GM21723 (cell line): ENCODE data around the gene RALGAPA2.
A peak's percentile ranks its signal among the peaks of the same experiment; 100 is the strongest.

Source experiments
- ATAC-seq: cut with Tn5 transposase; IDR thresholded peaks from one replicate; pipeline ENCODE4 v1.9.1; 2021; ENCODE audit warnings: mild to moderate bottlenecking, moderate library complexity; ENCODE audit not compliant: unreplicated experiment

RALGAPA2 gene

DNA sequence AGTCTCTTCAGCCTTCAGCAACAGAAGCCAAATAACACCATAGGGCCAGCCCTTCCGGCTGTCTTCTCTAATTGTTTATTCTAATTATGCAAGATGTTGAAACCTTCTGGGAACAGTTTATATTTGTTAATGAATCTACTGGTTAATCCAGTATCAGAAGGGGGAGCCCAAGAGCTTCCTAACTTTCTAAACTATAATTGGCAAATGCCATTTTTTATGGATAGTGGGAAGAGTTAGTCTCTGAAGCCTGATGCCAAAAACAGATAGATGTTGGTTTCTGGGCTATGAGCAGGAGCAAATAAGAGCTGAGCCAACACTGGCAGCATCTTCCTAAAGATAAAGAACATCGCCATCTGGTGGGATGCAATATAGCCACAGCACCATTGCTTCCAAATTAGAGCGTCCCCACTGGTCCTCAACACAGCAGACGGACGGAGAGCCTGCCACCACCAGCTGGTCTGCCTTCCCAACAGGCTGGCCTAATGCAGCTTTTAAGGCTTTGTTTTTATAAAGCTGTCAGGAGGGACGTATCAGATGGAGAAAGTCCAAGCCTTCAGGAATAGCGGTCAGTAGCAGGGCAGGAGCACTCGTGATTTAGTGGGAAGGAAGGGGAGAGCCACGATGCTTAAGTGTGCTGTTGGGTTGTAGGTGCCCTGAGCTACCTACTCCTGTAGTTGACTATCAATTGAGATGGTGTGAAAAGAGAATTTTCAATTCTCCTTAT lies 118.8 kb downstream of the RALGAPA2 start:
- ATAC-seq = no peak

GRCh38 chr20:20585146-20585545 lies 127.3 kb downstream of the RALGAPA2 start:
- ATAC-seq = no peak

DNA sequence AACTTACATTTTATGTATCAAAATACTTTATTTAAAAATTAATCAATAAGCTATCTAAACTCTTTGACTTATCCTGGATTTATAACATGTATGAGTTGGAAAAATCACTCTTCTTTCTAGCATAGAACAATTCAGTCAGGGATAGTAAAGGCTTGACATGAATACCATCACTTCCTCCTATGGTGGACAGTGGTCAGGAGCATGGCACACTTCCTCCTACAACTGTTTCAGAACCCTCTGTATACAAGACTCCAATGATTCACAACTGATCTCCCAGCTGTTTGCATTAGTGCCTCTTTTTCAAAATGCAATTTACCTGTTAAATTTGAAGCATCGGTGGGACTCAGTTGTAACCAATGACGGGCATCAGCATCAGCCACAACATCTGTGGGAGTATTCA lies 129.7 kb downstream of the RALGAPA2 start:
- ATAC-seq = no peak

GRCh38 chr20:20580139-20580538 lies 132.3 kb downstream of the RALGAPA2 start:
- no peak for ATAC-seq

DNA sequence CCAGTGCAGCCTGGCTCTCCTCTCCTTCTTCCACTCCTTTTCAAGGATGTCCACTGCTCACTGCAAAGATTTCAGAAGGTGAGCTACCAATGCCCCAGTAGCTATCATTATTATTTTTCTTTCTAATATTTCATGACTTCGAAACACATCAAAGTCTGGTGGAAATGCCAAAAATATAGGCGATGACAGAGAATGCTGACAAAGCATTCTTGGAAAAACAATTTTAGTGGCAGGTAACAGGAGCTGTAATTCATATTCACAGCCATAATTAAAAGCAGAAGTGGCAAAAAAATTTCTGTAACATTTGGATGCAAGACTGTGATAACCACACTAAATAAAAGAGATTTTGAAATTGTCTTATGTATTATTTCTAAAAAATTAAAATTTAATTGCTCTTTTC lies 133.6 kb downstream of the RALGAPA2 start:
- ATAC-seq = no peak

DNA sequence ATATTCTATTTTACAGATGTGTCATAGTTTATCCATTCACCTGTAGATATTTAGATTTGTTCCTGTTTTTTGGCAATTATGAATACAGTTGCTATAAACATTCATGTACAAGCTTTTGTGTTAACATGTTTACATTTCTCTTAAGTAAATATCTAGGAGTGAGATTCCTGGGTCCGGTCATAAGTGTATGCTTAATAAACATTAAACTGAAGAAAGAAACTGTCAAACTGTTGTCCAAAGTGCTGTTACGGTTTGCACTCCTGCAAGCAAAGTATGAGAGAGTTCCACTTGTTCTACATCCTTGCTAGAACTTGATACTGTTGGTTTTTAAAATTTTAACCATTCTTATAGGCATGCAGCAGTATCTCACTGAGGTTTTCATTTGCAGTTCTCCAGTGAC lies 138.6 kb downstream of the RALGAPA2 start:
- ATAC-seq = no peak

DNA sequence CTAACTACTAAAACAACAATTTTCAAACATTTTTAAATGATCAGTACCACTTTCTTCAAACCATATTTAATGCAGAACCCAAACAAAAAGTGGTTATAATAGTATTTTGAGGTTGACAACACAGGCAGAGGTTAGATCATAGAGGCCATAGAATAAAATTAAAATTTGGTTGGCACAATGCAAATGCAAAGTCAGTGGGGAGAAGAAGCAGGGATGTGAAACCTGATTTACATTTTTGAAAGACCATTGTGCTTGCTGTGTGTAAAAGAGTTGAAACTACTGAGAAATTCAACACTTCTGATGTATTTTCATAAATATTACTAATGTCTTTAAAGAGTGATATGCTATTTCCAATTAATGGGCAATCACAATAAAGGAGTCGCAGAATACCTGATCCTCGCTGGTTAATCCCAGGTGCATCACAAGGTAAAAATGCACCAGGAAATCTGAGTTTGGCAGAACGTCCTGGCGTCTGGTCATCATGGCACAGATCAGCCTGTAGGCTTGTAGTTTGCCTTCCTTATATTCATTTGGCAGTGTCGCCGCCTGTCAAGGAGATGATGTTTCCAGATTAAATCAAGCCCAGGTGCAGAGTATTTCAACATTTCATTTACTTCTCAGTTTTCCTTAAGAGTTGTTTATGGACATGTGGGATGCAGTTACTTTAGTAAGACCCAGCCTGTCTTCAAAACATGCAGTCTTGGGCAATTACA lies 141.2 kb downstream of the RALGAPA2 start:
- no peak for ATAC-seq

DNA sequence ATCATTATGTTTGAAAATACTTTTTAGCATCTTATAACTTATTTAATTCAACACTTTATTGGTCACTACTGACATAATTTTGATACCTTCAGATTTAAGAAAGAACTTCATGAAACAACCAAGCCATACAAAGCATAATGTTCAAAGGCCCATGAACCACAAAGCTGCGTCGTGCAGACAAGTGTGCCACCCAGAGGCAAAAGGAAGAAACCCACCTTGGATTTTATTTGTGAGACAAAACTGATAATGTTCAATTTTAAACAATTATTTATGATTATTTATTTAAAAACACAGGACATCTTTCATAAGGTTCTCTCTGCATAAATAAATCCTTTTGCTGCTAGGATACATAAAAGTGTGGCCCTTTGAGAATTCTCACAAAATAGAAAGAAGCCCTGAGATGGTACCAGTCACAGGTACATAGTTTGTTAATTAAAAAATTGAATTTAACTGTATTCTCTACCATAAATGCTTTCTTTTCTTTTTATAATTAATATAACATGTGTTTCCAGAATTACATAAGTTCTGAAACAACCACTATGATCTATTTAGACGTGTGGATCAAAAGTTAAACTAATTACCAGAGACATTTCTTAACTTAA lies 143.7 kb downstream of the RALGAPA2 start:
- peak; percentile 46 for ATAC-seq

- no peak for ATAC-seq
These were observed 144.7 kb downstream of the RALGAPA2 start for GRCh38 chr20:20567712-20568111.

DNA sequence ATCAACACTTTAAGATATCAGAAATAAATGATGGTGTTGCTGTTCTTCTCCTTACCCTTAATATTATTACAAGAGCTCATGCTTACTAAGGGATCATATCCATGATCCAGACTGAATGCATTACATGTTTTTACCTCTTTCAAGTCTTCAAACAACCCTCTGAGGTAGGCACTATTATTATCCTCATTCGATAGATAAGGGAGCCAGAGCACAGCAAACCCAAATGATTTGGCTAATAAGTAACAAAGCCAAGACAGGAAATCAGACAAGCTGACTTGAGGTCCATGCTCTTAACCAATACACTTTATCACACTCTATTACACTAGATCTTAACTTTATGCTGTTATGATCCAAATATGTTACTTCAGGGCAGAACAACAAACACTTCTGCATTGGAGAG lies 145.9 kb downstream of the RALGAPA2 start:
- ATAC-seq = no peak

GRCh38 chr20:20564279-20564678 lies 148.2 kb downstream of the RALGAPA2 start:
- no peak for ATAC-seq

DNA sequence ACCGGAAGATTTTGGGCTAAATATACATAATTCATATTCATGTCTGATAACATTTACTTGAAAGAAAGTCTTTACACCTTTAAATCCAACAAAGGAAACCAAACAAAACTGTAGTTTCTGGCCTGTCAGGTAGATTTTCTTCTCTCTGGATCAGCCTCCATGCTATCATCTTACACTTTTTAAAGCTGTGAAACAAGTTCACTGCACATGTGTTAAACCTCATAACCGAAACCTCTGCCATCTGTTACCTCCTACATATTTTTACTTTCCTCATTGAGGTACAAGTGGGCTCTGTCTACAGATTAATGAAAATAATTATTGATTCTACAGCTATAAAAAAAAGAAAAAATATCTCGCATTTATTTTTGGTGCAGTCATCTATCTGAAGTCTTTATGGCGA lies 149.9 kb downstream of the RALGAPA2 start:
- ATAC-seq = no peak

GRCh38 chr20:20561841-20562240 lies 150.6 kb downstream of the RALGAPA2 start:
- no peak for ATAC-seq

- ATAC-seq = no peak
These were observed 151.3 kb downstream of the RALGAPA2 start for GRCh38 chr20:20561172-20561571.

DNA sequence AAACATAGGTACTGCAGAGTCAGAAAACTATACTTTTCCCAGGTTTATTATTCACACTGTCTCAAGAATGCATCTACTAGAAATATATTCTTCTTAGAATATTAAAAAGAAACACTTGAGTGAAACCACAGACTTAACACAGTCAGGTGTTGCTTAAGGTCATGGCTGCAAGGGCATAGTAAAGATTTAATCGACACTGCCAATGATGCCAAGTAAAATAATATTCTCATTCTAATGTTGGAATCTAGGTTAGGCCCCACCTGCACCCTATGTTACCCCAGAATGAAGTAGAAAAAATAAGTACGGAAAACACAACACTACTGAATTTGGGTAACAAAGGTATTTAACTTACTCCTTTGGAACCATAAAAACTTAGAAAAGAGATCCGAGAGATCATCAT lies 155.0 kb downstream of the RALGAPA2 start:
- no peak for ATAC-seq

- no peak for ATAC-seq
These were observed 156.6 kb downstream of the RALGAPA2 start for GRCh38 chr20:20555838-20556237.

DNA sequence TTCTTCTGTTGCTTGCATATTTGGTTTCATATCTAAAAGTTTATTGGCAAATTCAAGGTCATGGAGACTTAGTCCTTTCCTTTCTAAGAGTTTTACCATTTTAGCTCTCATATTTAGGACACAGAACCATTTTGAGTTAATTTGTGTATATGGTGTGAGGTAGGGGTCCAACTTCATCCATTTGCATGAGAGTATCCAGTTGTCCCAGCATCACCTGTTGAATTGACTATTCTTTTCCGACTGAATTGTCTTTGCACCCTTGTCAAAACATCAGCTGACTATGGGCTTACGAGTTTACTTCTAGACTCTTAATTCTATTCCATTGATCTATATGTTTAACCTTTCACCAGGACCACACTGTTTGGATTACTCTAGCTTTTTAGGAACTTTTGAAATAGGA lies 157.5 kb downstream of the RALGAPA2 start:
- ATAC-seq = no peak

DNA sequence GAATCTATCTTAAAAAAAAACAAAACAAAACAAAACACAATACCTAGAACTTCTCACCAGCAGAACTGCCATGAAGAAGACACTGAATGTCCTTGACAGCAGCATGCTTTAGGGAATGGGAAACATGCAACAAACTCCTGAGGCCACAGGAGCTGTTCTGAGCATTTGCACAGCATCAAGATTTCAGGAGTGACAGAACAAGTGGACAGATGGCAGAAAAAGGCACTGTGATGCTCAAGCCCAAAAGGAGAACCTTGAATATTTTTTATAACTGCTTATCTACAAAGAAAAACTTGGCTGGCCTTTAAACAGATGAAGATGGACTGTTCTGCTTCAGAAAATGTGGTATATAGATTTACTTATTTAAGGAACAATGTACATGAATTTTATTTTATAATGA lies 158.9 kb downstream of the RALGAPA2 start:
- no peak for ATAC-seq

DNA sequence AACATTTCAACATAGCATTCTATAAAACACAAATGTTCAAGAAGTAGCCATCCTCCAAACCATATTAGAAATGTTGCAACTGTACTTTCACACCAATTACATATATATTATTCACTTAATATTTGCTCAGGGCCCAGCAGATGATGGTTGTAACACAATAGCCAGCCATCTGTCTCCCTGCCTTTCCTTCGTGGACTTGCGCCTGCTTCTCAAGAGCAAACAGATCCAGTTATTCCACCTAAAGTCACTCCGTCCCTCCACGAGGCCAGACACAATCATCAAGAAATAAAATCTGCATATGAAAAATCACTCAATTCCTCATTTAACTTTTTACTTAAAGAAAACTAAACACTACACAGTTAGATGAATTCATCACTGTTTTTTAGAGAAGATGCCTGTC lies 160.4 kb downstream of the RALGAPA2 start:
- no peak for ATAC-seq

DNA sequence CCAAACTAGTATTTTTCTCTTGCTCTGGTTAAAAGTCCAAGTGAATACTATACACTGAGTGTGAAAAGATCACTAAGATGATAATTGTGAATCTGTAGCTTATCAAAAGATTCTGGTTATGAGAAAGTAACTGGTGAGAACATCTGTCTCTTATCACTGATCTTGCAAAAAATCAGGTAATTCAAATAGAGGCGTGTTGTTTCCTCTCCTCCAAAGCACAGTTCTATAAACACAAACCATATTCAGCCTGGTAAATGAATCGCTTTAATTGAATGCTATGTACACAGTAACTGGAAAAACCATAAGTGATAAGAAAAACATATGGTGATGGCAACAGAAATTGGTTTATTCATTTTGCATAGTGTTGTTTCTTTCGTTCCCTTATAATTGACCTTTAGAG lies 161.0 kb downstream of the RALGAPA2 start:
- ATAC-seq = no peak

- no peak for ATAC-seq
These were observed 162.7 kb downstream of the RALGAPA2 start for GRCh38 chr20:20549704-20550103.

GRCh38 chr20:20549267-20549612 lies 163.2 kb downstream of the RALGAPA2 start:
- no peak for ATAC-seq
